Measurements from ENCODE around the gene SORCS2. TPM values are rescaled to one million over a fixed set of nuclear protein-coding genes. Genes with fewer than 3 reads are reported as not detected.

The SORCS2 gene
- total RNA-seq, 4 donors from 2014 or later: 0.19 to 0.85 (median 0.66) TPM

DNA sequence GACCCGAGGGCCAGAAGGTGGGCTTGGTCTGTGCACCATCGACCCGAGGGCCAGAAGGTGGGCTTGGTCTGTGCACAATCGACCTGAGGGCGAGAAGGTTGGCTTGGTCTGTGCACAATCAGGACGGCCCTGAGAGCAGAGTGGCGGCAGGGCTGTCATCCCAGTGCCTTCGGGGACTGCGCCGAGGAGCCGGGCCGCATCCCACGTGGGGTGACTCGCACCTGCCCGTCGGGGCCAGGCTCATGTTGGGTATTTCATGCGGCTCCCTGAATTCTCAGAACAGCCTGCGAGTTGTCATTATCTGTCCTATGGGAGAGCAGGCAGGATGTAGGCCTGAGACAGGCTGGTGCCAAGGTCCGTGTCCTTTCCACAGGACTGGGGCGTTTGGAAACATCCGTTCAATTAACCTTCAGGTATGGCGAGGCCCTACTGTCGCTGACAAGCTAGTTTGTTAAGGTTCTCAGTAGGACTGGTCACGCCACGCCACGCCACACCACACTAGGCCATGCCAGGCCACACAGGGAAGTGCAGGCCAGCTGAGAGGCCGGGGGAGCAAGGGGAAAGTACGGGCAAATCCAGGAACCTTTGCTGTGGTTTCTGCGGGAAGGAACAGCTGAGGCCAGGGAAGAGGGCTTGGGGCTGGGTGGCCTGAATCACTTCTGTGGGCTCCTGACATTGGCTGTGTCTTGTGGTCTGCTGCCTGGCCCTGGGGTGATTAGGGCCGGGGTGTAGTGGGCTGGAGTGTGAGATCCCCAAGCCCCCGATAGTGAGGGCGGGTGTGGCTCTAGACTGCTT is 564.4 kb downstream of the SORCS2 start:
- TF ChIP-seq, protein P1, sequence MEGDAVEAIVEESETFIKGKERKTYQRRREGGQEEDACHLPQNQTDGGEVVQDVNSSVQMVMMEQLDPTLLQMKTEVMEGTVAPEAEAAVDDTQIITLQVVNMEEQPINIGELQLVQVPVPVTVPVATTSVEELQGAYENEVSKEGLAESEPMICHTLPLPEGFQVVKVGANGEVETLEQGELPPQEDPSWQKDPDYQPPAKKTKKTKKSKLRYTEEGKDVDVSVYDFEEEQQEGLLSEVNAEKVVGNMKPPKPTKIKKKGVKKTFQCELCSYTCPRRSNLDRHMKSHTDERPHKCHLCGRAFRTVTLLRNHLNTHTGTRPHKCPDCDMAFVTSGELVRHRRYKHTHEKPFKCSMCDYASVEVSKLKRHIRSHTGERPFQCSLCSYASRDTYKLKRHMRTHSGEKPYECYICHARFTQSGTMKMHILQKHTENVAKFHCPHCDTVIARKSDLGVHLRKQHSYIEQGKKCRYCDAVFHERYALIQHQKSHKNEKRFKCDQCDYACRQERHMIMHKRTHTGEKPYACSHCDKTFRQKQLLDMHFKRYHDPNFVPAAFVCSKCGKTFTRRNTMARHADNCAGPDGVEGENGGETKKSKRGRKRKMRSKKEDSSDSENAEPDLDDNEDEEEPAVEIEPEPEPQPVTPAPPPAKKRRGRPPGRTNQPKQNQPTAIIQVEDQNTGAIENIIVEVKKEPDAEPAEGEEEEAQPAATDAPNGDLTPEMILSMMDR (IDR thresholded peaks at IDR 0.05; ENCODE audit: low read depth): no peak

DNA sequence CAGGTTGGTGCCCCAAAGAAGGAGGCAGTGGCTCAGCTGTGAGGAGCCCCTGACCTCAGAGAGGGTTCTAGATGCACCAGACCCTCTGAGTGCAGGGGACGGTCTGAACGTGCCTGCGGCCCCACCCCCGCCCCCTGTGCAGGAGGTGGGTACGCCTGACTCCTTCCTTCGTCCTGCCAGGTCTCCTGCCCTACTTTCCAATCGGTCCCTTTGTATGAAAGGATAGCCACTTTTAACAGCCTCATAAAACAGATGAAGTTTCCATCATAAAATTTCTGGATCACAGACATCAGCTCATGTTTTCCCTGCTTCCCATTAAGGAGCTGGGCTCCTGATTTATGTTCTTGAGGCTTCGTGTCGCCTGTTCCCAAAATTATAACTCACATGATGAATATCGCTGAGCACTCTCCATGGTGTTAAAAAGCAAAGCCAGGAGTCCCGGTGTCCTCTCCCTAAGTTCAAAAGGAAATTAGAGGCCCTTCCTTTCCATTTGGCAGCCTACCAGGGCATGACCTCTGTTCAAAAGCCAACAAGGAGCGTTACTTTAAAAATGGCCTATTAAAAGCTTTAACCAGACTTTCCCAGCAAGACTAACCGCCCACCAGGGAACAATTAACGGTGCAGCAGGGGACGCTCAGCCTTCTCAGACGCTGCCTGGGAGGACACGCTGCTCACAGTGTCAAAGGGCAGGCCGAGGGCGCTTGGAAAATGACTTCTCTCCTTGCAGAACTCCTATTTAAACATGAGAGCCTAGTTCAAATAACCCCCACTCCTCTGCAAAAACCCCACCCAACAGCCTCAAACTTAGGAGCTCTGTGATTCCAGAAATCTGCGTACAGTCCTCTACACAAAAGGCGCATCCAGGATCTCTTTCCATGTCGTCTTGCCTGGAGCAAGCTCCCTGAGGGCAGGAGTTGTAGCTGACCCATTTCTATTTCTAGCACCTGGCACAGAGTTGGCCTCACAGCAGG is 565.4 kb downstream of the SORCS2 start:
- TF ChIP-seq, protein P1 (IDR thresholded peaks at IDR 0.05; ENCODE audit: low read depth): no peak

DNA sequence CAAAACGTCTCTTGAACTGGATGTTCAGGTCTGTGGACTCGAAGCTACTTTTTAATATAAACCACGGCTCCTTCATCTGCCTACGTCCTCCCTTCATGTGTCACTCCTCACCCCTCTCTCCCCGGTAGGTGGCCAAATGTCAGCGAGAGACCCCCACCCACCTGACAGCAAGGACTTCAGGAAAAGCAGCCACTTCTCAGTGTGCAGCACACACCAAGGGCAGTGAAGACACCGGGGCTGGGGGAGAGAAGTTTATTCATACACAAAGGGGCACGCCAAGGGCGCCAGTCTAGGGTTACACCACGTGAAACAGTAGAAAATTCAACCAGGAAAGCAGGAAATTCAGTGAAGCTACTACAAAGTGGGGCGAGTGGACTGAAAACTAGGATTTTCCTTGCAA is 566.1 kb downstream of the SORCS2 start:
- TF ChIP-seq, protein P1 (IDR thresholded peaks at IDR 0.05; ENCODE audit: low read depth): no peak

DNA sequence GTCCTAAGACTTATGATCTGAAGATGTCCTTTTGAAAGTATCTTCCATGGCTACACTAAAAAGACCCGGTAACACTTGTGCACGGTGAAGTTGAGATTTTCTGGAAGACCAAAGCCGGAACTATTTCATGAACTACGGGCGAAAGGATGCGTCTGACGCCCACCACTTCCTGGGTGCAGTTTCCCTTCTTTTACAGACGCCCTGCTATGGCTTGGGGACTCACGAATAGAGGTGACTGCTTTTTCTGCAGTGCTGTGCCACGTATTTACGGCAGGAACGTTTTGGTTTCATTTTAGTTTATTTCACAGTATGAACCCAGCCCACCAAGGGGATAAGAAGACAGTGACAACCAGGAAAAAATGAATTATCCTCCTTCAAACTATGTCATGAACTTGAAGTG is 566.9 kb downstream of the SORCS2 start:
- TF ChIP-seq, protein P1 (IDR thresholded peaks at IDR 0.05; ENCODE audit: low read depth): no peak

DNA sequence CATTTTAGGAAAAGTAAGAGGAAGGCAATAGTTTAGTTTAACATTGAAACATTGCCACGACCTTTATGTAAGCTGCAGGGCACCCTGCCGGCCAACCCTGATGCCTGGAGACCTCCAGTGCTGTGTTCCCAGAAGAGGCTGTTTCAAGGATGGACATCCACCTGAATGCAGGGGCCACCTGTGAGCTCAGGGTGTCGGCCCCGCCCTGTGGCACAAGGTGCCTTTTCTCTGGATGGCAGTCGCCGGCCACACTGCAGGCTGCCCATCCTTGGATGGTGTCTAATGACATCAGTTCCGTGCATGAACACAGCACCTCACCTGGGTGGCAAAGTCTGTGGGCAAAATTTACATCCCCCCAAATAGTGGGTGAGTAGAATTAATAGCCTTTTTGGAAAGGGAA is 567.3 kb downstream of the SORCS2 start:
- TF ChIP-seq, protein P1 (IDR thresholded peaks at IDR 0.05; ENCODE audit: low read depth): no peak

DNA sequence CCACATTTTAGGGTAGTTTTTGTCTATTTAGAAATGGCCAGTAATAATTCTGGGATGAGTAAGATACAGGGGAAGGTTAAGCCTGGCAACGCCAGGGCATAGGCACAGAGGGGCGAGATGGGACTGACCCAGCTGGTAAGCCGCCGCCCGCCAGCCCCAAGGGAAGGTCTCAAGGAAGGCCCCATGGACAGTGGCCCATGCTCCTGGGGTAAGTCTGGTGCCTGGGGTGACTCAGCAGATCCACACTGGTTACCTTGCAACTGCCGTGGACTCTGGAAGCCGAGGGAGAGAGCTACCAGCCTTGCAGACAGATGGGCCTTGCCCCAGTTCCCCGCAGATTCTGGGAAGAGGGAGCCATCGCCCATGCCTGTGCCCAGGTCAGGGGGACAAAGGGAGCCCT is 567.9 kb downstream of the SORCS2 start:
- TF ChIP-seq, protein P1 (IDR thresholded peaks at IDR 0.05; ENCODE audit: low read depth): no peak

DNA sequence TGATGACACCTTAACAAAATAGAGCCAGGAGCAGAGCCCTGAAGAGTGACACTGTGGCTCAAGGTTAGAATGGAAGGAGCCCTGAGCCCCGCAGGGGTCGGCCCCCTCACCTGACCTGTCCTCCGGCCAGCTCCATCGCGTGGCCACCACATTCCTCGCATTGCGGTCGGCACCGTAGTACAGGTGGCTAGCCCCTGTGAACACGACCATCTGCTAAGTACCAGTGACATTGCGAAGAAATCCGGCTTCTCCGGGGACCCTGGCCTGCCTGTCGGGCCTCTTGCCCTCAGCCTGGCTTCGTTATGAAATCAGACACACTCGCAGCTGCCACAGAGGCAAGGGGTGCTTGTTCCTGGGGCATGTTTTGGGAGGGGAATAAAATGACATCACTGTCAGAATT is 568.4 kb downstream of the SORCS2 start:
- TF ChIP-seq, protein P1 (IDR thresholded peaks at IDR 0.05; ENCODE audit: low read depth): no peak
